Subcutaneous abdominal adipose tissue (tissue), 5 donors: Measurements from ENCODE around the gene CRACR2A.

Experiments
- H3K27ac ChIP-seq: one replicate; pipeline ENCODE4 v1.7.0; 2013; ENCODE audit warnings: low read depth, mild to moderate bottlenecking, inconsistent platforms, low read length, moderate library complexity
- H3K27me3 ChIP-seq, 5 donors: one replicate each; pipeline ENCODE4 v1.7.0; 2013; ENCODE audit warnings: low read length in 5 of 5, inconsistent platforms in 1 of 5; ENCODE audit not compliant: control insufficient read depth in 5 of 5, insufficient read depth in 4 of 5
- H3K36me3 ChIP-seq, 5 donors: one replicate each; pipeline ENCODE4 v1.7.0; 2013; ENCODE audit warnings: low read length in 5 of 5; ENCODE audit not compliant: control insufficient read depth in 5 of 5, insufficient read depth in 5 of 5
- H3K4me1 ChIP-seq, 5 donors: one replicate each; pipeline ENCODE4 v1.7.0; 2013; ENCODE audit warnings: low read length in 5 of 5, mild to moderate bottlenecking in 3 of 5, moderate library complexity in 1 of 5; ENCODE audit not compliant: control insufficient read depth in 5 of 5, insufficient read depth in 5 of 5
- H3K4me3 ChIP-seq, 5 donors: one replicate each; pipeline ENCODE4 v1.7.0; 2013; ENCODE audit warnings: low read length in 5 of 5, low read depth in 1 of 5
- H3K9ac ChIP-seq, 5 donors: one replicate each; pipeline ENCODE4 v1.7.0; 2013; ENCODE audit warnings: low read length in 5 of 5, mild to moderate bottlenecking in 4 of 5, moderate library complexity in 3 of 5
- H3K9me3 ChIP-seq, 5 donors: one replicate each; pipeline ENCODE4 v1.7.0; 2013; ENCODE audit warnings: low read length in 5 of 5; ENCODE audit not compliant: control insufficient read depth in 5 of 5
- donor health status: healthy.
- donor health status: healthy.
- donor health status: healthy.
- donor health status: healthy.
- donor health status: healthy.

CRACR2A gene

GRCh38 chr12:3614806-3615466 is 138.0 kb downstream of the CRACR2A start:
- no peaks in the 10 kb centered on the region for H3K4me1 ChIP-seq
- no peak overlapping the region for H3K27ac ChIP-seq
- H3K27me3 ChIP-seq = peaks cover 0 to 2% (median 0%) of the 10 kb centered on the region in 5 donors
- H3K9ac ChIP-seq = no peak overlapping the region
- peaks cover 0 to 15% (median 5%) of the 10 kb centered on the region in 5 donors for H3K36me3 ChIP-seq
- H3K9me3 ChIP-seq = no peaks in the 10 kb centered on the region
- H3K4me3 ChIP-seq = no peak overlapping the region

DNA sequence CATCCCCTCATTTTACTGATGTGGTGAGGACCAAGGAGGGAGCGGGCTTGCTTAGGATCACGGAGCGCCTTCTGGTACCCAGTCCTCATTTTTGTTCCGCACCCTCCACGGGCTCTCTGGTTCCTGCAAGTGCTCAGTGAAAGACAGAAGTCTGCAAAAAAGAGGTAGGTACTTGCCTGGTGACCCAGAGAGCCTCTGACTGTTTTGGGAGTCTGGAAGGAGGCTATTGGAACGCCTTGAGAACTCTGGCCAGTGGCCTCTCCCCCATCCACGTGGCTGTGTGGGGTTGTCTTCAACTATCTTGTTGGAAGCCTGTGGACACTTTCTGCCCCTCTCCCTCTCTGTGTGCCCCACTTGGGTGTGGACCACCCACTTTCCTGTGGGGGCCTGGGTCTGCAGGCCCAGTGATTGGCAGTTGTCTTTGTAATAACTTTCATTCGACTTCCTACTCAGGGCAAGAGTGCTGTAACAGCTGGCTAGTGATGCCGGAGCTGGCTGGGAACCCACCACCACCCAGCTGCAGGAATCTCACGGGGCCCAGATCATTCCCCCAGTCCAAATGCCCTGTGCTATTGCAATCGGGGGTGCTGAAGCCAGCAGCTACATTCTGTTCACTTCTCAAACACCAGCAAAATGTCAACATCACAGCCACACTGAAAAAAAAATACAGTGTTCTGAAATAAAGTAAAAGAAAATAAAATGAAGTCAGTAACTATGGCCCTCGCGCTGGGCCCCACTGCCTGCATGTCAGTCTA is 139.1 kb downstream of the CRACR2A start:
- Histone ChIP-seq H3K4me3 (no peak overlapping the region), H3K36me3 (peaks cover 0 to 15% (median 5%) of the 10 kb centered on the region in 5 donors), H3K27me3 (peaks cover 0 to 2% (median 0%) of the 10 kb centered on the region in 5 donors), H3K9ac (no peak overlapping the region), H3K9me3 (peaks cover 0 to 2% (median 0%) of the 10 kb centered on the region in 5 donors), H3K4me1 (no peaks in the 10 kb centered on the region), H3K27ac (no peak overlapping the region)

DNA sequence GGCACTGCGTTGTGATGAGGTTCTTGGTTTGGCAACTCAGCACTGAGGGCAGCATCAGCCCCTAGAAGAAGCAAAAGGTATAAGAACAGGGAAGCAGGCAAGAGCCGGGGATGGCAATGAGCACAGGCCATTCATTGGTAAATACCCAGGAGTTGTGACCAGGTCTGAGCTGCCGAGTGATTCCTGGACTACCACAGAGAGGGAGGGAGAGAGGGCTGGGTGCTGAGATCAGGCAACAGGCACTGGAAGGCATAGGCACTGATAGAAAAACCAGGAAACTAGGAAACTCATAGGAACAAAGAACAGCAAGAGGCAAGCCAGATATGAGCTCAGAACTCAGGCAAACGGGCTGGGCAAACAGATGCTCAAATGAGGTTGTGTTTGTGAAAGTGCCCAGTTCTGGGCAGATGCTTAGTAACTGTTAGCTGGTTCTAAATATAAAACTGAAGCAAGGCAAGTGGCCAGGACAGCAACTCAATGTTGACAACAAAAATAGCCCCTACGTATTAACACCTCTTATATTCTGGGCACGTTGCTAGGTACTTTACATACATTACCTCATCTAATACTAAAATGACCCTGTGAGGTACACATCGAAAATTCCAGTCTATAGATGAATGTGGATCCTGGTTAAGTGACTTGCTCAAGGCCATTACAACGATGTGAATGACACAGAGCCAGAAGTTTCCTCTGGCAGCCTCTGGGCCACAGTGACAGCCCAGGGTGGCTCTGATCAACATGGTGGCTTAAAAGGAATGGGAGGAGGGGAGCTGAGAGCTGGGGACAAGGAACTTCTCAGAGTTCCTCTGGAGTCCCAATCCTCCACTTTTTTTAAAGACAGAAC is 140.8 kb downstream of the CRACR2A start:
- H3K4me3 ChIP-seq = no peak overlapping the region
- H3K27me3 ChIP-seq = peaks cover 0 to 2% (median 0%) of the 10 kb centered on the region in 5 donors
- no peak overlapping the region for H3K27ac ChIP-seq
- peaks cover 0 to 15% (median 5%) of the 10 kb centered on the region in 5 donors for H3K36me3 ChIP-seq
- H3K4me1 ChIP-seq = no peaks in the 10 kb centered on the region
- H3K9me3 ChIP-seq = peaks cover 0 to 2% (median 0%) of the 10 kb centered on the region in 5 donors
- H3K9ac ChIP-seq = no peak overlapping the region

GRCh38 chr12:3607821-3608220 is 145.1 kb downstream of the CRACR2A start:
- no peak overlapping the region for H3K27ac ChIP-seq
- peaks cover 0 to 19% (median 10%) of the 10 kb centered on the region in 5 donors for H3K27me3 ChIP-seq
- H3K9me3 ChIP-seq = peaks cover 0 to 2% (median 0%) of the 10 kb centered on the region in 5 donors
- peaks cover 0 to 3% (median 0%) of the 10 kb centered on the region in 5 donors for H3K4me1 ChIP-seq
- no peaks in the 10 kb centered on the region for H3K36me3 ChIP-seq
- H3K9ac ChIP-seq = no peak overlapping the region
- H3K4me3 ChIP-seq = no peak overlapping the region

- Histone ChIP-seq H3K36me3 (no peaks in the 10 kb centered on the region), H3K9ac (no peak overlapping the region), H3K4me3 (no peak overlapping the region), H3K27ac (no peak overlapping the region), H3K27me3 (peaks cover 3 to 23% (median 14%) of the 10 kb centered on the region in 5 donors), H3K4me1 (peaks cover 0 to 3% (median 0%) of the 10 kb centered on the region in 5 donors), H3K9me3 (peaks cover 0 to 2% (median 0%) of the 10 kb centered on the region in 5 donors)
Measured at GRCh38 chr12:3607039-3607720, 145.7 kb downstream of the CRACR2A start.

DNA sequence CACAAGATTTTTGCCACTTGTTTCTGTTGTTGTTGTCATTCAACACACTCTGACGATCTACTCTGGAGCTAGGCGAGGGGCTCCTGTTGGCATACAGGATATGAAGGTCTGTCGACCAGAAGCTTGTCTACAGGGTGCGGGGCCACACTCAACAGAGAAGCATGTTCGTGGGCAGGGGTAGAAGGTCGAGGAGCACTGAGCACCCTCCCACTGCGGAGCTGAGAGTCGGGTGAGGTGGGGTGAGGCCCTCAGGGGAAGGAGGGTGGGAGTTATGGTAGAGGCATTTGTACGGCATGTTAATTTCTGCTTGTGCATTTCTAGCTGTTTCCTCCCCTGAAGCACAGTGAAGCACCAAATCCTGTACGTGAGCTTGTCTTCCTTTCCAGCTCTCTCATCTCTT is 146.8 kb downstream of the CRACR2A start:
- Histone ChIP-seq H3K27me3 (peaks cover 4 to 23% (median 18%) of the 10 kb centered on the region in 5 donors), H3K4me1 (peaks cover 0 to 3% (median 0%) of the 10 kb centered on the region in 5 donors), H3K27ac (no peak overlapping the region), H3K9ac (no peak overlapping the region), H3K36me3 (no peaks in the 10 kb centered on the region), H3K9me3 (peaks cover 0 to 2% (median 0%) of the 10 kb centered on the region in 5 donors), H3K4me3 (no peak overlapping the region)

GRCh38 chr12:3605692-3606091 is 147.2 kb downstream of the CRACR2A start:
- Histone ChIP-seq H3K9ac (no peak overlapping the region), H3K27ac (no peak overlapping the region), H3K27me3 (peaks cover 4 to 23% (median 22%) of the 10 kb centered on the region in 5 donors), H3K9me3 (peaks cover 0 to 2% (median 0%) of the 10 kb centered on the region in 5 donors), H3K4me3 (no peak overlapping the region), H3K4me1 (peaks cover 0 to 3% (median 0%) of the 10 kb centered on the region in 5 donors), H3K36me3 (no peaks in the 10 kb centered on the region)

DNA sequence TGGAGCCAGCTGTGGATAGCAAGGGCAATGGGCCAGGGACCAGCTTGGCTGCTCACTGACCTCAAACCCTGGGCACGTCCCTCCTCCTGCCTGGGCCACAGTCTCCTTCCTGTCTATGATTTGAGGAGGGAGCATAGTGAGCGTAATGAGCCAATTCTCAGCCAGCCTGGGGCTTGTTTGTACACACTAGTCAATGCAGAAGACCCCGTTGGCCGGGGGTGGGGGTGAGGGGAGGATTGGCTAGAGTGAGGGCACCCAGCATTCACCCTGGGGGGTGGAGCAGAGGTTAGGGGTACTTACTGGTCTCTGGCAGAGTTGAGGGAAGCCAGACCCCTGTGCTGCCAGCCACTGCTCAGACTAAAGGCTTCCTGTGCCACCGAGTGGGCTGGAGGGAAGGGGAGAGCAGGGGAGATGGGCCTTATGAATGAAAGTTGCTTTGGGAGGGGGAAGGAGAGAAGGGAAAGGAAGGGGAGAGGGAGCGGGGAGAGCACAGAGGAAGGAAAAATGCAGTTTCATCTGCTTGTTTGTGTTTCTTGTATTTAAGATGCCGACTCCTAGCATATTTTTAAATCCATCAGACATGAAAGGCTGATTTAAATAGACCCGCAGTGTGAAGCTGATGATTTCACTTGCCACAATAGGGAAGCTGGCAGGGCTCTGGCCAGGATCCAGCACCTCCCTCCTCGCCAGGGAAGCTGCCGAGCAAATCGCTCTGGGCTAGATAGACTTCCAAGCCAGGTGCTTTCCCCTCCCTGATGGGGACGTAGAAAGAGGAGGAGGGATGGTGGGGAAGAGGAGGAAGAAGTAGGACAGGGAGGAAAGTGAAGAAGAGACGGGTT is 147.9 kb downstream of the CRACR2A start:
- H3K4me1 ChIP-seq = peaks cover 0 to 3% (median 0%) of the 10 kb centered on the region in 5 donors
- peaks cover 4 to 27% (median 26%) of the 10 kb centered on the region in 5 donors for H3K27me3 ChIP-seq
- H3K4me3 ChIP-seq = no peak overlapping the region
- peaks cover 0 to 2% (median 0%) of the 10 kb centered on the region in 5 donors for H3K9me3 ChIP-seq
- H3K36me3 ChIP-seq = no peaks in the 10 kb centered on the region
- no peak overlapping the region for H3K9ac ChIP-seq
- H3K27ac ChIP-seq = no peak overlapping the region

DNA sequence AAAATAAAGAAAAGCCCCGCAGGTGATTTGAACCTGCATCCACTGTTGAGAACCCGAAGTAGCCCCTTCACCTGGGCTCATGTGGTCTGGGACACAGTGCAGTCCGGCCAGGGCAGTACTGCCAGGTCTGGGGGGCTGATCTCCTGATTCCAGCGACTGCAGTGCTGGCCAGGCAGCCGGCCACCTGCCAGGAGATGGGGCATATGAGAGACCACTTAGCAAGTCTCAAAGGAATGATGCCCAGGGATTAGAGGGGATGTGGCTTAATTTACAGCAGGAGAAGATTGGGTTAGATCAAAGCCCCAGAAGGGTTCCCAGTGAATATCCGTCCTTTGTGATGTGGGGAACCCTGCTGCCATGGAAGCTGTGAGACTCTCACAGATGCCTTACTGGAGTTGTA is 148.6 kb downstream of the CRACR2A start:
- H3K9me3 ChIP-seq = peaks cover 0 to 2% (median 0%) of the 10 kb centered on the region in 5 donors
- no peak overlapping the region for H3K27ac ChIP-seq
- H3K4me1 ChIP-seq = peaks cover 0 to 3% (median 0%) of the 10 kb centered on the region in 5 donors
- no peaks in the 10 kb centered on the region for H3K36me3 ChIP-seq
- no peak overlapping the region for H3K4me3 ChIP-seq
- peaks cover 4 to 31% (median 26%) of the 10 kb centered on the region in 5 donors for H3K27me3 ChIP-seq
- no peak overlapping the region for H3K9ac ChIP-seq
